Measurements from ENCODE around the gene GATA2.

GATA2 gene

GRCh38 chr3:128499724-128500275 is 6.8 kb upstream of the GATA2 start:
- H4K20me1 ChIP-seq (ENCODE audit: insufficient read depth, low read length, poor library complexity, severe bottlenecking), result no peaks in the 10 kb centered on the region
- H3K4me3 ChIP-seq (ENCODE audit: low read length, poor library complexity, severe bottlenecking), result no peak overlapping the region
- H3K36me3 ChIP-seq (ENCODE audit: insufficient read depth, low read length), result no peaks in the 10 kb centered on the region
- H3K79me2 ChIP-seq (ENCODE audit: insufficient read depth, low read length), result no peaks in the 10 kb centered on the region
- H3K9ac ChIP-seq (ENCODE audit: low read depth, low read length, poor library complexity, severe bottlenecking), result no peak overlapping the region
- H2AFZ ChIP-seq (ENCODE audit: low read length), result no peak overlapping the region
- H3K27me3 ChIP-seq (ENCODE audit: insufficient read depth, low read length, poor library complexity, severe bottlenecking), result no peaks in the 10 kb centered on the region
- H3F3A ChIP-seq (ENCODE audit: low read depth), result no peaks in the 10 kb centered on the region
- no peaks in the 10 kb centered on the region for H3K9me2 ChIP-seq (replicated peaks; ENCODE audit: low read depth, low read length)
- no peak for TF ChIP-seq EZH2phosphoT487 (IDR thresholded peaks at IDR 0.05; ENCODE audit: borderline replicate concordance)
- TF ChIP-seq, protein P1, sequence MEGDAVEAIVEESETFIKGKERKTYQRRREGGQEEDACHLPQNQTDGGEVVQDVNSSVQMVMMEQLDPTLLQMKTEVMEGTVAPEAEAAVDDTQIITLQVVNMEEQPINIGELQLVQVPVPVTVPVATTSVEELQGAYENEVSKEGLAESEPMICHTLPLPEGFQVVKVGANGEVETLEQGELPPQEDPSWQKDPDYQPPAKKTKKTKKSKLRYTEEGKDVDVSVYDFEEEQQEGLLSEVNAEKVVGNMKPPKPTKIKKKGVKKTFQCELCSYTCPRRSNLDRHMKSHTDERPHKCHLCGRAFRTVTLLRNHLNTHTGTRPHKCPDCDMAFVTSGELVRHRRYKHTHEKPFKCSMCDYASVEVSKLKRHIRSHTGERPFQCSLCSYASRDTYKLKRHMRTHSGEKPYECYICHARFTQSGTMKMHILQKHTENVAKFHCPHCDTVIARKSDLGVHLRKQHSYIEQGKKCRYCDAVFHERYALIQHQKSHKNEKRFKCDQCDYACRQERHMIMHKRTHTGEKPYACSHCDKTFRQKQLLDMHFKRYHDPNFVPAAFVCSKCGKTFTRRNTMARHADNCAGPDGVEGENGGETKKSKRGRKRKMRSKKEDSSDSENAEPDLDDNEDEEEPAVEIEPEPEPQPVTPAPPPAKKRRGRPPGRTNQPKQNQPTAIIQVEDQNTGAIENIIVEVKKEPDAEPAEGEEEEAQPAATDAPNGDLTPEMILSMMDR (conservative IDR thresholded peaks at IDR 0.05; ENCODE audit: low read length), result no peak
- H3K4me1 ChIP-seq (ENCODE audit: insufficient read depth, low read length, poor library complexity, severe bottlenecking), result peaks cover 10% of the 10 kb centered on the region
- H3K4me2 ChIP-seq (ENCODE audit: low read depth, low read length, poor library complexity, severe bottlenecking), result no peak overlapping the region
- H3K9me3 ChIP-seq (ENCODE audit: insufficient read depth, low read depth, low read length), result no peaks in the 10 kb centered on the region

GRCh38 chr3:128498901-128499530 is 6.0 kb upstream of the GATA2 start:
- no peaks in the 10 kb centered on the region for H3K79me2 ChIP-seq (ENCODE audit: insufficient read depth, low read length)
- no peak overlapping the region for H2AFZ ChIP-seq (ENCODE audit: low read length)
- H3K9ac ChIP-seq (ENCODE audit: low read depth, low read length, poor library complexity, severe bottlenecking), result no peak overlapping the region
- no peak for TF ChIP-seq EZH2phosphoT487 (IDR thresholded peaks at IDR 0.05; ENCODE audit: borderline replicate concordance)
- TF ChIP-seq, protein P1 (conservative IDR thresholded peaks at IDR 0.05; ENCODE audit: low read length), result no peak
- no peaks in the 10 kb centered on the region for H3K27me3 ChIP-seq (ENCODE audit: insufficient read depth, low read length, poor library complexity, severe bottlenecking)
- no peak overlapping the region for H3K4me2 ChIP-seq (ENCODE audit: low read depth, low read length, poor library complexity, severe bottlenecking)
- H3K4me1 ChIP-seq (ENCODE audit: insufficient read depth, low read length, poor library complexity, severe bottlenecking), result peaks cover 10% of the 10 kb centered on the region
- H4K20me1 ChIP-seq (ENCODE audit: insufficient read depth, low read length, poor library complexity, severe bottlenecking), result no peaks in the 10 kb centered on the region
- no peaks in the 10 kb centered on the region for H3K36me3 ChIP-seq (ENCODE audit: insufficient read depth, low read length)
- no peak overlapping the region for H3K4me3 ChIP-seq (ENCODE audit: low read length, poor library complexity, severe bottlenecking)
- no peaks in the 10 kb centered on the region for H3K9me3 ChIP-seq (ENCODE audit: insufficient read depth, low read depth, low read length)
- no peaks in the 10 kb centered on the region for H3F3A ChIP-seq (ENCODE audit: low read depth)
- H3K9me2 ChIP-seq (replicated peaks; ENCODE audit: low read depth, low read length), result no peaks in the 10 kb centered on the region

DNA sequence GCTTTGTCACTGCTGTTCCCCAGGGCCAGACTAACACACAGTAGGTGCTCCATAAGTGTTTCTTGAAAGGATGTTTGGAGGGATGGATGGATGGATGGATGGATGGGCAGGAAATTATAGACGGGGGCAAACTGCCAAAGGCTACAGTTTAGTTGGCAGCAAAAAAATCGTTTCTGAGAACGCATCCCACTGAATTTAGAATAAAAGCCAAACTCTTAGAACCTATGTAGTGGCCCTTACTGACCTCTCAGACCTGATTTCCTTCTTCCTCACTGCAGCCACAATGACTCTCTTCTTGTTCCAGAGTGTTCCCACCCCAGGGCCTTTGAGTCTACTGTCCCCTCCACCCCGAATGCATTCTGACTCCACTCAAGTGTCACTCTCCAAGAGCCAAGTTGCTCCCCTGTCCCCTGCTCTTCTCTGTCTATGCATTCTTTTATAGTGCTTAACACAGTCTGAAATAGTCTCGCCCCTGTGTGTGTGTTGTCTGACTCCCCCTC is 5.2 kb upstream of the GATA2 start:
- no peaks in the 10 kb centered on the region for H3K27me3 ChIP-seq (ENCODE audit: insufficient read depth, low read length, poor library complexity, severe bottlenecking)
- H3K4me1 ChIP-seq (ENCODE audit: insufficient read depth, low read length, poor library complexity, severe bottlenecking), result peaks cover 10% of the 10 kb centered on the region
- H3K9me3 ChIP-seq (ENCODE audit: insufficient read depth, low read depth, low read length), result no peaks in the 10 kb centered on the region
- H3K9ac ChIP-seq (ENCODE audit: low read depth, low read length, poor library complexity, severe bottlenecking), result no peak overlapping the region
- TF ChIP-seq EZH2phosphoT487 (IDR thresholded peaks at IDR 0.05; ENCODE audit: borderline replicate concordance), result no peak
- TF ChIP-seq, protein P1 (conservative IDR thresholded peaks at IDR 0.05; ENCODE audit: low read length), result no peak
- no peaks in the 10 kb centered on the region for H3K9me2 ChIP-seq (replicated peaks; ENCODE audit: low read depth, low read length)
- H3K79me2 ChIP-seq (ENCODE audit: insufficient read depth, low read length), result no peaks in the 10 kb centered on the region
- peak overlapping the region; percentile 62 for H3K4me3 ChIP-seq (ENCODE audit: low read length, poor library complexity, severe bottlenecking)
- peak overlapping the region; percentile 68 for H2AFZ ChIP-seq (ENCODE audit: low read length)
- no peaks in the 10 kb centered on the region for H3F3A ChIP-seq (ENCODE audit: low read depth)
- H3K4me2 ChIP-seq (ENCODE audit: low read depth, low read length, poor library complexity, severe bottlenecking), result peak overlapping the region; percentile 40
- no peaks in the 10 kb centered on the region for H3K36me3 ChIP-seq (ENCODE audit: insufficient read depth, low read length)
- H4K20me1 ChIP-seq (ENCODE audit: insufficient read depth, low read length, poor library complexity, severe bottlenecking), result no peaks in the 10 kb centered on the region

Measured in Loucy (cell line).